Lower leg skin (tissue), 3 donors: ENCODE results near the gene MDK.

ENCODE experiments used
- CTCF ChIP-seq, 3 donors: fragments of 450-650 bp; IDR thresholded peaks; one replicate each; pipeline ENCODE4 v1.5.1; 2016; ENCODE audit warnings: antibody characterized with exemption in 3 of 3, mild to moderate bottlenecking in 3 of 3, moderate library complexity in 2 of 3
- POLR2A ChIP-seq, 2 donors: fragments of 450-650 bp; IDR thresholded peaks; one replicate each; pipeline ENCODE4 v1.6.1; 2016 to 2017; ENCODE audit warnings: antibody characterized with exemption in 2 of 2, mild to moderate bottlenecking in 1 of 2, moderate library complexity in 1 of 2

- TF ChIP-seq CTCF (IDR thresholded peaks at IDR 0.05) (no peak), POLR2A (IDR thresholded peaks at IDR 0.05) (no peak)
Measured at GRCh38 chr11:46429717-46430116, 48.2 kb downstream of the MDK start.
